Heart right ventricle (tissue), 16 donors: Measurements from ENCODE around the gene PRKN. TPM values are rescaled to one million over a fixed set of nuclear protein-coding genes. Genes with fewer than 3 reads are reported as not detected.

Experiments used
- ATAC-seq, 8 donors: fragments of 200-7000 bp; cut with Tn5 transposase; one replicate each; pipeline ENCODE4 v1.9.1; 2020; ENCODE audit warnings: mild to moderate bottlenecking in 8 of 8, moderate library complexity in 8 of 8, moderate number of reproducible peaks in 1 of 8
- DNase-seq, 2 donors: peaks; one replicate each; pipeline ENCODE4 v3.0.0-alpha.2; 2020
- H3K27ac ChIP-seq, 10 donors: fragments of 200-600 bp; sonication (generic) in 2 of 10; one replicate each; pipeline versions ENCODE4 v1.5.0 to v1.8.0; 2020 to 2022; ENCODE audit warnings: mild to moderate bottlenecking in 3 of 10
- H3K27me3 ChIP-seq, 7 donors: fragments of 200-600 bp; one replicate each; pipeline ENCODE4 v1.8.0; 2021 to 2022; ENCODE audit warnings: mild to moderate bottlenecking in 2 of 7
- H3K36me3 ChIP-seq, 9 donors: fragments of 200-600 bp; sonication (generic) in 1 of 9; one replicate each; pipeline versions ENCODE4 v1.5.0 to v1.8.0; 2020 to 2022; ENCODE audit warnings: mild to moderate bottlenecking in 2 of 9
- H3K4me1 ChIP-seq, 9 donors: fragments of 200-600 bp; sonication (generic) in 1 of 9; one replicate each; pipeline versions ENCODE4 v1.5.0 to v1.8.0; 2020 to 2022; ENCODE audit warnings: mild to moderate bottlenecking in 4 of 9
- H3K4me3 ChIP-seq, 10 donors: fragments of 200-600 bp; sonication (generic) in 2 of 10; one replicate each; pipeline versions ENCODE4 v1.5.0 to v1.8.0; 2020 to 2022; ENCODE audit warnings: mild to moderate bottlenecking in 7 of 10, moderate library complexity in 2 of 10
- H3K9me3 ChIP-seq, 11 donors: fragments of 200-600 bp in 10 of 11; sonication (generic) in 2 of 11; one replicate each; pipeline versions ENCODE4 v1.5.0 to v1.8.0; 2013 to 2022; ENCODE audit warnings: mild to moderate bottlenecking in 2 of 11, control low read depth in 1 of 11, moderate library complexity in 1 of 11
- WGBS, 2 donors: extraction: QIAGEN DNeasy Blood & Tissue Kit; methylation state at CpG; one replicate each; pipeline ENCODE4 v1.1.7; 2013; ENCODE audit warnings: inconsistent platforms in 1 of 2; 5-methylcytosine and 5-hydroxymethylcytosine counted together
- intact Hi-C, 10 donors: fragments of 100-400 bp; cut with DNase I; formaldehyde crosslinking; loops; one replicate each; pipeline versions ENCODE4 v1.11.1 to v1.14.2; 2022
- polyA plus RNA-seq, 2 donors: library from polyadenylated mRNA; stranded (reverse); fragments of 200-250 nt; gene quantifications; one replicate each; pipeline ENCODE4 v1.2.3, GENCODE V29; 2013
- total RNA-seq, 10 donors: library from RNA; stranded (reverse); fragmentation: NEBNext Ultra II Directional in 3 of 10; extraction: Animal tissue kit (Norgen Biotek cat#: 25700) in 3 of 10; gene quantifications; one replicate each; pipeline versions ENCODE4 v1.2.1 to v1.2.4, GENCODE V29; 2021 to 2023
- TF ChIP-seq, protein P1 (sequence below), 9 donors: fragments of 200-600 bp; sonication (generic) in 2 of 9; IDR thresholded peaks; one replicate each; pipeline versions ENCODE4 v1.5.0 to v1.8.0; 2021 to 2022; ENCODE audit warnings: antibody characterized with exemption in 9 of 9, mild to moderate bottlenecking in 5 of 9, moderate library complexity in 1 of 9
- donor health status: Arrhythmogenic right ventricular cardiomyopathy.
- donor health status: ischemic (EF 13 %, LVEDD 7.1; RV severe dilation, severe dysfunction).
- donor health status: healthy with polysubstance abuse.
- donor health status: DM: no; HTN: yes; CAD: no.
- donor health status: DM: no; HTN: no; CAD: no.
- donor health status: ischemic (EF 25% LVEDD 6.9; RV normal size, moderate dysfunction).
- donor health status: ischemic (EF 25% LVEDD 5.7; RV mildly dilated, moderate dysfunction).
- donor health status: healthy.
- donor health status: DM: yes; HTN: yes; CAD: no.
- donor health status: Ischemic cardiomyopathy.
- donor health status: ischemic (EF 35%, LVEDD 5.7; RV mildly dilated, moderate dysfunction).
- donor health status: nonischemic (EF 11% LVEDD 7.7; RV severe dilation, severe dysfunction).
- donor health status: DM: yes; HTN: yes; CAD: no.
- donor health status: PGD.
- donor health status: ischemic (EF 29% LVEDD 5.4; RV normal size, mild dysfunction).
- donor health status: nonischemic (EF 23%, LVEDD 6.1; RV moderate dilation, normal function).

Gene PRKN
- total and polyA plus RNA-seq, 12 donors: 2.3 to 27.7 (median 26.3) TPM

GRCh38 chr6:162290846-162291465 is 436.6 kb downstream of the PRKN start:
- ATAC-seq (peak in 1 of 8 donors; percentile 9), DNase-seq (no peak)
- WGBS, 2 donors: 61 to 65% methylated on average over 6 of the region's 6 CpGs
- Histone ChIP-seq H3K36me3 (no peaks in the 10 kb centered on the region), H3K9me3 (no peaks in the 10 kb centered on the region), H3K27ac (no peak overlapping the region), H3K4me1 (peaks cover 0 to 29% (median 6%) of the 10 kb centered on the region in 9 donors), H3K27me3 (no peaks in the 10 kb centered on the region), H3K4me3 (no peak overlapping the region)
- intact Hi-C loops: no loop called here
- TF ChIP-seq, protein P1, sequence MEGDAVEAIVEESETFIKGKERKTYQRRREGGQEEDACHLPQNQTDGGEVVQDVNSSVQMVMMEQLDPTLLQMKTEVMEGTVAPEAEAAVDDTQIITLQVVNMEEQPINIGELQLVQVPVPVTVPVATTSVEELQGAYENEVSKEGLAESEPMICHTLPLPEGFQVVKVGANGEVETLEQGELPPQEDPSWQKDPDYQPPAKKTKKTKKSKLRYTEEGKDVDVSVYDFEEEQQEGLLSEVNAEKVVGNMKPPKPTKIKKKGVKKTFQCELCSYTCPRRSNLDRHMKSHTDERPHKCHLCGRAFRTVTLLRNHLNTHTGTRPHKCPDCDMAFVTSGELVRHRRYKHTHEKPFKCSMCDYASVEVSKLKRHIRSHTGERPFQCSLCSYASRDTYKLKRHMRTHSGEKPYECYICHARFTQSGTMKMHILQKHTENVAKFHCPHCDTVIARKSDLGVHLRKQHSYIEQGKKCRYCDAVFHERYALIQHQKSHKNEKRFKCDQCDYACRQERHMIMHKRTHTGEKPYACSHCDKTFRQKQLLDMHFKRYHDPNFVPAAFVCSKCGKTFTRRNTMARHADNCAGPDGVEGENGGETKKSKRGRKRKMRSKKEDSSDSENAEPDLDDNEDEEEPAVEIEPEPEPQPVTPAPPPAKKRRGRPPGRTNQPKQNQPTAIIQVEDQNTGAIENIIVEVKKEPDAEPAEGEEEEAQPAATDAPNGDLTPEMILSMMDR (IDR thresholded peaks at IDR 0.05): no peak

DNA sequence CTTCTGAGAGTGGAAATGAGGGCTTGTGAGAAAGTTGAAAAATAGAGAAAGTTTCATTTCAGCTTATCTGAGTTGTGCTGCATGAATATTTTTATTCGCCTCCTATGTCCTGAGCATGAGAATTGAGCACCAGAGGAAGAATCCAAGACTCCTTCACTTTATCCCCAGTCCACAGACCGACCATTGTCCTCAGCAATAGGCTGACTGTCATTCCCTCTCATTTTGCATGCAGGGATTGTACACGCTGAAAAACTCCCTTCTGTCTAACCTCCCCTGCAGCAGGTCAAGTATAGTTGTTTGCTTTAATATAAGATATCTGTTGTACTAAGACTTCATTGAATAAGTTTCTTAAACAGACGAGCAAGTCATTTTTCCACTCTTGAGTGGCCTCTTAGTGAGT is 437.6 kb downstream of the PRKN start:
- DNase-seq (no peak), ATAC-seq (no peak)
- 83 to 87% methylated on average over 4 of the region's 4 CpGs for WGBS, 2 donors
- Histone ChIP-seq H3K27ac (no peak overlapping the region), H3K4me1 (peaks cover 0 to 29% (median 6%) of the 10 kb centered on the region in 9 donors), H3K9me3 (no peaks in the 10 kb centered on the region), H3K27me3 (no peaks in the 10 kb centered on the region), H3K36me3 (no peaks in the 10 kb centered on the region), H3K4me3 (no peak overlapping the region)
- intact Hi-C loops: no loop called here
- TF ChIP-seq, protein P1 (IDR thresholded peaks at IDR 0.05): no peak

DNA sequence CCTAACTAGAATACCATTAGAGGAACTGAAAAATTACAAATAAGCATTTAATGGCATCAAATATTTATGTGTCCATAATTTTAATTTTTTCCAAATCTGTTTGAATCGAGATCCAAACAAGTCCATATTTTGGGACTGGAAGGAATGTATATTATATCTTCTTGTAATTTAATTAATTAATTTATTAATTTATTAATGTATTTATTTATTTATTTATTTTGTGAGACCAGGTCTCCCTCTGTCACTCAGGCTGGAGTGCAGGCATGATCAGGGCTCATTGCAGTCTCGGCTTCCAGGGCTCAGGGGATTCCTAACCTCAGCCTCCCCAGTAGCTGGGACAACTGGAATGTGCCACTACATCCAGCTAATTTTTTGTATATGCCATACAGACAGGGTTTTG is 453.6 kb downstream of the PRKN start:
- TF ChIP-seq, protein P1 (IDR thresholded peaks at IDR 0.05): no peak
- H3K4me3 ChIP-seq: no peak overlapping the region
- H3K9me3 ChIP-seq: no peaks in the 10 kb centered on the region
- 96 to 98% methylated on average over 2 of the region's 2 CpGs for WGBS, 2 donors
- H3K27me3 ChIP-seq: no peaks in the 10 kb centered on the region
- ATAC-seq (no peak), DNase-seq (no peak)
- intact Hi-C loops: no loop called here
- no peaks in the 10 kb centered on the region for H3K4me1 ChIP-seq
- H3K36me3 ChIP-seq: no peaks in the 10 kb centered on the region
- no peak overlapping the region for H3K27ac ChIP-seq

DNA sequence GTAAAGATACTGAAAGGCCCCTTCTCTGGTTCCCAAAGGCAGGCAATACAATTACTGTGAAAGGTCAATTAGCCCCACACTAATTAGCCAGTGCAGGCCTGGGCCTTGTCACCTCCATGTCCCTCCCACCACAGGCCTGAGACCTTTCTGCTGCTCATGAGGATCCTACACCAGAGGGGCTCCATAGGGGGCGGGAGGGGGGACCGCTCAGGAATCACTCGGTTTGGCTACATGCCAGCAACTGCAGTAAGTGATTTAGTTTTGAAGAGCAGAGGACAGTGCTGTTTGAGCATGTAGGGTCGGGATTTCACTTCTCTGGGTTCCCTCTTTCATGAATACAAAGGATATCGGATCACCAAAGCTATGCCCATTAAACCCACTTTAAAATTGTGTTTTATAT is 455.6 kb downstream of the PRKN start:
- no peak for ATAC-seq
- intact Hi-C loops: no loop called here
- no peak for DNase-seq
- H3K4me3 ChIP-seq: no peak overlapping the region
- no peaks in the 10 kb centered on the region for H3K36me3 ChIP-seq
- 71 to 79% methylated on average over 5 of the region's 5 CpGs for WGBS, 2 donors
- no peaks in the 10 kb centered on the region for H3K9me3 ChIP-seq
- H3K27ac ChIP-seq: no peak overlapping the region
- H3K4me1 ChIP-seq: no peaks in the 10 kb centered on the region
- TF ChIP-seq, protein P1 (IDR thresholded peaks at IDR 0.05): no peak
- H3K27me3 ChIP-seq: no peaks in the 10 kb centered on the region
